Mesenchymal stem cell (in vitro differentiated cells and primary cell): ENCODE measurements around the gene HERC3.
A peak's percentile ranks its signal among the peaks of the same experiment; 100 is the strongest.

Experiments
- DNase-seq: peaks from one replicate; pipeline ENCODE4 v3.0.0-alpha.2; 2013
- H2AFZ ChIP-seq: one replicate; pipeline ENCODE4 v1.6.1; 2013; ENCODE audit warnings: low read depth, mild to moderate bottlenecking, control low read depth, inconsistent platforms, low read length, moderate library complexity
- H2AK5ac ChIP-seq: 2 replicates; pipeline ENCODE4 v1.6.1; 2013; ENCODE audit warnings: low read length, moderate library complexity, mild to moderate bottlenecking, inconsistent platforms; ENCODE audit not compliant: severe bottlenecking
- H2BK120ac ChIP-seq: one replicate; pipeline ENCODE4 v1.6.1; 2013; ENCODE audit warnings: low read depth, mild to moderate bottlenecking, inconsistent platforms, low read length, moderate library complexity
- H2BK12ac ChIP-seq, 2 experiments: one replicate each; pipeline ENCODE4 v1.6.1; 2013; ENCODE audit warnings: inconsistent platforms in 2 of 2, low read length in 2 of 2, mild to moderate bottlenecking in 2 of 2, moderate library complexity in 2 of 2, control low read depth in 1 of 2
- H2BK15ac ChIP-seq: one replicate; pipeline ENCODE4 v1.6.1; 2013; ENCODE audit warnings: mild to moderate bottlenecking, low read depth, inconsistent platforms; ENCODE audit not compliant: poor library complexity, severe bottlenecking
- H2BK5ac ChIP-seq: 2 replicates; pipeline ENCODE4 v1.6.1; 2013; ENCODE audit warnings: low read depth, mild to moderate bottlenecking, low read length, control low read depth, inconsistent platforms; ENCODE audit not compliant: poor library complexity, severe bottlenecking
- H3K14ac ChIP-seq, 2 experiments: one replicate each; pipeline ENCODE4 v1.6.1; 2013; ENCODE audit warnings: inconsistent platforms in 2 of 2, low read length in 2 of 2, control low read depth in 1 of 2, mild to moderate bottlenecking in 1 of 2, moderate library complexity in 1 of 2
- H3K18ac ChIP-seq, 2 experiments: one replicate each; pipeline ENCODE4 v1.6.1; 2013; ENCODE audit warnings: inconsistent platforms in 2 of 2, low read length in 2 of 2, control low read depth in 1 of 2, low read depth in 1 of 2, mild to moderate bottlenecking in 1 of 2
- H3K23ac ChIP-seq, 2 experiments: one replicate each; pipeline ENCODE4 v1.6.1; 2013; ENCODE audit warnings: inconsistent platforms in 2 of 2, low read length in 2 of 2, mild to moderate bottlenecking in 2 of 2, moderate library complexity in 2 of 2, control low read depth in 1 of 2
- H3K27ac ChIP-seq: 2 replicates; pipeline ENCODE4 v1.5.1; 2013; ENCODE audit warnings: mild to moderate bottlenecking, moderate library complexity, low read length, control low read depth, inconsistent platforms; ENCODE audit not compliant: poor library complexity, severe bottlenecking
- H3K27me3 ChIP-seq, 2 experiments: 2 replicates each; pipeline versions ENCODE4 v1.6.1 to v1.7.0; 2013; ENCODE audit warnings: low read length in 2 of 2, mild to moderate bottlenecking in 2 of 2, moderate library complexity in 2 of 2, control low read depth in 1 of 2, inconsistent platforms in 1 of 2; ENCODE audit not compliant: control insufficient read depth in 1 of 2, insufficient read depth in 1 of 2
- H3K36me3 ChIP-seq, 2 experiments: 2 replicates each; pipeline versions ENCODE4 v1.6.1 to v1.7.0; 2013; ENCODE audit warnings: low read length in 2 of 2, control low read depth in 1 of 2, inconsistent platforms in 1 of 2, low read depth in 1 of 2, mild to moderate bottlenecking in 1 of 2; ENCODE audit not compliant: insufficient read depth in 2 of 2, control insufficient read depth in 1 of 2
- H3K4ac ChIP-seq, 2 experiments: one replicate each; pipeline ENCODE4 v1.6.1; 2013; ENCODE audit warnings: inconsistent platforms in 2 of 2, low read length in 2 of 2, mild to moderate bottlenecking in 2 of 2, moderate library complexity in 2 of 2, control low read depth in 1 of 2, low read depth in 1 of 2
- H3K4me1 ChIP-seq: 2 replicates; pipeline ENCODE4 v1.6.1; 2013; ENCODE audit warnings: low read depth, low read length, control low read depth; ENCODE audit not compliant: control insufficient read depth, insufficient read depth
- H3K4me2 ChIP-seq: 2 replicates; pipeline ENCODE4 v1.6.1; 2013; ENCODE audit warnings: low read length, mild to moderate bottlenecking, inconsistent platforms; ENCODE audit not compliant: poor library complexity, severe bottlenecking
- H3K4me3 ChIP-seq, 2 experiments: 2 replicates each; pipeline versions ENCODE4 v1.5.1 to v1.7.0; 2013; ENCODE audit warnings: low read length in 2 of 2, mild to moderate bottlenecking in 2 of 2, control low read depth in 1 of 2, low read depth in 1 of 2; ENCODE audit not compliant: insufficient read depth in 1 of 2
- H3K79me1 ChIP-seq: replicated peaks from 2 replicates; pipeline ENCODE4 v1.6.1; 2013; ENCODE audit warnings: mild to moderate bottlenecking, control low read depth, low read length, inconsistent platforms; ENCODE audit not compliant: poor library complexity, severe bottlenecking
- H3K9ac ChIP-seq: 2 replicates; pipeline ENCODE4 v1.7.0; 2013; ENCODE audit warnings: mild to moderate bottlenecking, low read length, moderate library complexity
- H3K9me3 ChIP-seq: 2 replicates; pipeline ENCODE4 v1.7.0; 2013; ENCODE audit warnings: mild to moderate bottlenecking, low read length; ENCODE audit not compliant: control insufficient read depth
- H4K8ac ChIP-seq: one replicate; pipeline ENCODE4 v1.6.1; 2013; ENCODE audit warnings: inconsistent platforms, mild to moderate bottlenecking, low read length, moderate library complexity
- H4K91ac ChIP-seq: one replicate; pipeline ENCODE4 v1.6.1; 2013; ENCODE audit warnings: mild to moderate bottlenecking, low read length, inconsistent platforms
- WGBS: methylation state at CpG from one replicate; pipeline ENCODE4 v1.1.7; 2013; ENCODE audit warnings: mixed read lengths; 5-methylcytosine and 5-hydroxymethylcytosine counted together

HERC3 gene

DNA sequence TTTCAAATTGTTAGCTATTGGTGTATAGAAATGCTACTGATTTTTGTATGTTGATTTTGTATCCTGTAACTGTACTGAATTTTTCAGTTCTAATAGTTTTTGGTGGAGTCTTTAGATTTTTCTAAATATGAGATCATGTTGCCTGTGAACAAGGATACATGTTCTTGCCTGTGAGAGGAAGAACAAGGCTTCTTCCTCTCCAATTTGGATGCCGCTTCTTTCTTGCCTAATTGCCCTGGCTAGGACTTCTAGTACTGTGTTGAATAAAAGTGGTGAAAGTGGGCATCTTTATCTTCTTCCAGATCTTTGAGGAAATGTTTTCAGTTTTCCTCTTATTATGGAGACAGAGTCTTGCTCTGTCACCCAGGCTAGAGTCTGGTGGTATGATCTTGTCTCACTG, 121.5 kb downstream of the HERC3 start:
- H3K4ac ChIP-seq: no peak overlapping the region
- no peak overlapping the region for H3K9ac ChIP-seq
- H3K14ac ChIP-seq: no peak overlapping the region
- no peak overlapping the region for H2AK5ac ChIP-seq
- H2BK5ac ChIP-seq: no peak overlapping the region
- no peak overlapping the region for H3K18ac ChIP-seq
- H2BK12ac ChIP-seq: no peak overlapping the region
- WGBS: 100% methylated on average over 1 of the region's 1 CpG
- no peak overlapping the region for H3K27ac ChIP-seq
- H3K4me2 ChIP-seq: no peak overlapping the region
- peaks cover 17% of the 10 kb centered on the region for H3K9me3 ChIP-seq
- H3K79me1 ChIP-seq: no peaks in the 10 kb centered on the region
- no peak overlapping the region for H3K23ac ChIP-seq
- no peak overlapping the region for H3K4me3 ChIP-seq
- no peak overlapping the region for H2BK120ac ChIP-seq
- no peak for DNase-seq
- H2BK15ac ChIP-seq: no peak overlapping the region
- H4K91ac ChIP-seq: no peak overlapping the region
- no peaks in the 10 kb centered on the region for H3K4me1 ChIP-seq
- no peak overlapping the region for H4K8ac ChIP-seq
- peaks cover 4 to 45% of the 10 kb centered on the region in 2 experiments for H3K36me3 ChIP-seq
- no peak overlapping the region for H2AFZ ChIP-seq
- no peaks in the 10 kb centered on the region for H3K27me3 ChIP-seq

- H2AFZ ChIP-seq: no peak overlapping the region
- H2BK12ac ChIP-seq: no peak overlapping the region
- peaks cover 17% of the 10 kb centered on the region for H3K9me3 ChIP-seq
- peaks cover 10 to 41% of the 10 kb centered on the region in 2 experiments for H3K36me3 ChIP-seq
- no peak overlapping the region for H3K9ac ChIP-seq
- H3K18ac ChIP-seq: no peak overlapping the region
- WGBS: 88% methylated on average over 3 of the region's 5 CpGs
- H3K27me3 ChIP-seq: no peaks in the 10 kb centered on the region
- H4K91ac ChIP-seq: no peak overlapping the region
- H3K79me1 ChIP-seq: no peaks in the 10 kb centered on the region
- H3K4me1 ChIP-seq: no peaks in the 10 kb centered on the region
- no peak overlapping the region for H2AK5ac ChIP-seq
- no peak overlapping the region for H3K4me2 ChIP-seq
- H2BK120ac ChIP-seq: no peak overlapping the region
- H3K27ac ChIP-seq: no peak overlapping the region
- no peak overlapping the region for H2BK5ac ChIP-seq
- H3K4ac ChIP-seq: no peak overlapping the region
- no peak for DNase-seq
- no peak overlapping the region for H3K4me3 ChIP-seq
- no peak overlapping the region for H4K8ac ChIP-seq
- H2BK15ac ChIP-seq: no peak overlapping the region
- H3K23ac ChIP-seq: no peak overlapping the region
- H3K14ac ChIP-seq: no peak overlapping the region
Measured at GRCh38 chr4:88718098-88718497, 125.8 kb downstream of the HERC3 start.

DNA sequence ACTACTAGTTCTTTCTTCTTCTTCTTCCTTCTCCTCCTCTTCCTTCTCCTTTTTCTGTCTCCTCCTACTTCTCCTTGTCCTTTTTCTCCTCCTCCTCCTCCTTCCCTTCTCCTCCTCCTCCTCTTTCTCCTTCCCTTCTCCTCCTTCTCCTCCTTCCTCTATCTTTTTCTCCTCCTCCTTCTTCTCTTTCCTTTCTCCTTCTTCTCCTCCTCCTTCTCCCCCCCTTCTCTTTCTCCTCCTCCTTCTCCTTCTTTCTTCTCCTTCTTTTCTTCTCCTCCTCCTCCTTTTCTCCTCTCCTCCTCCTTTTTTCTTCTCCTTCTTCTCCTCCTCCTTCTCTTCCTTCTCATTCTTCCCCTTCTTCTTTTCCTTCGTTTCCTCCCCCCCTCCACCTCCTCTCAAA, 127.1 kb downstream of the HERC3 start:
- peaks cover 12 to 53% of the 10 kb centered on the region in 2 experiments for H3K36me3 ChIP-seq
- no peak overlapping the region for H2BK15ac ChIP-seq
- H4K8ac ChIP-seq: no peak overlapping the region
- H3K18ac ChIP-seq: no peak overlapping the region
- H4K91ac ChIP-seq: no peak overlapping the region
- peaks cover 17% of the 10 kb centered on the region for H3K9me3 ChIP-seq
- no peak overlapping the region for H3K27ac ChIP-seq
- no peak overlapping the region for H2BK5ac ChIP-seq
- H3K4ac ChIP-seq: no peak overlapping the region
- no peak overlapping the region for H2BK12ac ChIP-seq
- H3K9ac ChIP-seq: no peak overlapping the region
- H3K23ac ChIP-seq: no peak overlapping the region
- H3K4me1 ChIP-seq: no peaks in the 10 kb centered on the region
- H3K4me2 ChIP-seq: no peak overlapping the region
- no peaks in the 10 kb centered on the region for H3K27me3 ChIP-seq
- H3K14ac ChIP-seq: no peak overlapping the region
- DNase-seq: no peak
- no peak overlapping the region for H2AFZ ChIP-seq
- no peak overlapping the region for H2AK5ac ChIP-seq
- H2BK120ac ChIP-seq: no peak overlapping the region
- H3K4me3 ChIP-seq: no peak overlapping the region
- 83% methylated on average over 1 of the region's 1 CpG for WGBS
- no peaks in the 10 kb centered on the region for H3K79me1 ChIP-seq

GRCh38 chr4:88720451-88721428, 128.5 kb downstream of the HERC3 start:
- H3K9me3 ChIP-seq: peaks cover 17% of the 10 kb centered on the region
- no peak overlapping the region for H2BK120ac ChIP-seq
- peak overlapping the region; percentile 0 for H3K9ac ChIP-seq
- no peak for DNase-seq
- H2AFZ ChIP-seq: no peak overlapping the region
- no peaks in the 10 kb centered on the region for H3K4me1 ChIP-seq
- H4K8ac ChIP-seq: no peak overlapping the region
- no peak overlapping the region for H2AK5ac ChIP-seq
- no peak overlapping the region for H3K27ac ChIP-seq
- H2BK15ac ChIP-seq: no peak overlapping the region
- H3K4ac ChIP-seq: no peak overlapping the region
- H2BK5ac ChIP-seq: no peak overlapping the region
- H4K91ac ChIP-seq: no peak overlapping the region
- H3K18ac ChIP-seq: no peak overlapping the region
- H3K79me1 ChIP-seq: no peaks in the 10 kb centered on the region
- H3K4me3 ChIP-seq: no peak overlapping the region
- no peak overlapping the region for H3K23ac ChIP-seq
- H3K27me3 ChIP-seq: no peaks in the 10 kb centered on the region
- WGBS: 91% methylated on average over 10 of the region's 10 CpGs
- H3K4me2 ChIP-seq: no peak overlapping the region
- no peak overlapping the region for H2BK12ac ChIP-seq
- peaks cover 12 to 64% of the 10 kb centered on the region in 2 experiments for H3K36me3 ChIP-seq
- H3K14ac ChIP-seq: no peak overlapping the region
